GM23338 (cell line): ENCODE results near the gene SMARCA2. TPM values are rescaled to one million over a fixed set of nuclear protein-coding genes. Genes with fewer than 3 reads are reported as not detected.

Experiments
- ATAC-seq: fragments of 200-7000 bp; cut with Tn5 transposase; 3 replicates; pipeline ENCODE4 v1.9.1; 2020
- DNase-seq: peaks from one replicate; pipeline ENCODE4 v3.0.0-alpha.2; 2015; ENCODE audit warnings: low spot score
- H2AFZ ChIP-seq: fragments of 200-600 bp; sonication (generic); 2 replicates; pipeline ENCODE4 v1.8.0; 2016; ENCODE audit warnings: antibody characterized with exemption, mild to moderate bottlenecking, moderate library complexity
- H3F3A ChIP-seq: fragments of 200-600 bp; sonication (generic); replicated peaks from 2 replicates; pipeline ENCODE4 v1.8.0; 2017; ENCODE audit warnings: antibody characterized with exemption, mixed run types, low read depth
- H3K27ac ChIP-seq: fragments of 200-600 bp; sonication (generic); 2 replicates; pipeline ENCODE4 v1.6.1; 2016; ENCODE audit warnings: low read depth
- H3K27me3 ChIP-seq: fragments of 200-600 bp; sonication (generic); 2 replicates; pipeline ENCODE4 v1.8.0; 2016; ENCODE audit warnings: mild to moderate bottlenecking, mixed run types, moderate library complexity; ENCODE audit not compliant: insufficient read depth
- H3K36me3 ChIP-seq: fragments of 200-600 bp; sonication (generic); 2 replicates; pipeline ENCODE4 v1.8.0; 2016; ENCODE audit warnings: mild to moderate bottlenecking; ENCODE audit not compliant: insufficient read depth
- H3K4me1 ChIP-seq: fragments of 200-600 bp; sonication (generic); 2 replicates; pipeline ENCODE4 v1.8.0; 2016; ENCODE audit warnings: mild to moderate bottlenecking, moderate library complexity; ENCODE audit not compliant: insufficient read depth
- H3K4me2 ChIP-seq: fragments of 200-600 bp; sonication (generic); 2 replicates; pipeline ENCODE4 v1.7.1; 2017; ENCODE audit warnings: mixed run types
- H3K4me3 ChIP-seq: fragments of 200-600 bp; sonication (generic); 2 replicates; pipeline ENCODE4 v1.6.1; 2016; ENCODE audit warnings: mixed run types
- H3K79me2 ChIP-seq: fragments of 200-600 bp; sonication (generic); replicated peaks from 2 replicates; pipeline ENCODE4 v1.8.0; 2017; ENCODE audit warnings: mild to moderate bottlenecking; ENCODE audit not compliant: insufficient read depth
- H3K9me2 ChIP-seq: fragments of 200-600 bp; sonication (generic); 2 replicates; pipeline ENCODE4 v1.8.0; 2017; ENCODE audit not compliant: insufficient read depth
- H4K20me1 ChIP-seq: fragments of 200-600 bp; sonication (generic); replicated peaks from 2 replicates; pipeline ENCODE4 v1.8.0; 2017; ENCODE audit warnings: mild to moderate bottlenecking; ENCODE audit not compliant: insufficient read depth
- H3K27ac Mint-ChIP-seq: 2 replicates; pipeline ENCODE4 v1.8.0; 2020; ENCODE audit warnings: inconsistent platforms, mild to moderate bottlenecking, moderate library complexity, mixed read lengths
- H3K27me3 Mint-ChIP-seq: 3 replicates; pipeline ENCODE4 v1.8.0; 2022; ENCODE audit warnings: low read depth, mild to moderate bottlenecking, moderate library complexity, mixed read lengths, inconsistent platforms; ENCODE audit not compliant: insufficient read depth, poor library complexity
- H3K36me3 Mint-ChIP-seq: 3 replicates; pipeline ENCODE4 v1.8.0; 2021; ENCODE audit warnings: low read depth, mild to moderate bottlenecking, inconsistent platforms, moderate library complexity, mixed read lengths
- H3K4me1 Mint-ChIP-seq: 3 replicates; pipeline ENCODE4 v1.8.0; 2020; ENCODE audit warnings: mild to moderate bottlenecking, inconsistent platforms, mixed read lengths
- H3K4me3 Mint-ChIP-seq: 3 replicates; pipeline ENCODE4 v1.8.0; 2021; ENCODE audit warnings: moderate library complexity, mild to moderate bottlenecking, inconsistent platforms, mixed read lengths
- H3K9me3 Mint-ChIP-seq: 3 replicates; pipeline ENCODE4 v1.8.0; 2020; ENCODE audit warnings: moderate library complexity, mild to moderate bottlenecking, inconsistent platforms, mixed read lengths
- CREB1 ChIP-seq: fragments of 250-450 bp; sonication (Bioruptor Pico); IDR thresholded peaks from 2 replicates; pipeline ENCODE4 v1.5.0; 2020; ENCODE audit warnings: low read depth, mild to moderate bottlenecking, moderate library complexity
- JUNB ChIP-seq: IDR thresholded peaks from one replicate; pipeline ENCODE4 v1.6.1; 2016; ENCODE audit warnings: antibody characterized with exemption; ENCODE audit not compliant: unreplicated experiment
- POLR2AphosphoS5 ChIP-seq: IDR thresholded peaks from 2 replicates; pipeline ENCODE4 v1.6.1; 2016; ENCODE audit warnings: antibody characterized with exemption, low read depth
- STAT1 ChIP-seq: IDR thresholded peaks from one replicate; pipeline ENCODE4 v1.6.1; 2016; ENCODE audit warnings: antibody characterized with exemption; ENCODE audit not compliant: unreplicated experiment
- ZNF114 ChIP-seq: fragments of 250-450 bp; sonication (Bioruptor Pico); IDR thresholded peaks from 2 replicates; pipeline ENCODE4 v1.5.0; 2020; ENCODE audit warnings: mild to moderate bottlenecking, moderate library complexity
- ZNF331 ChIP-seq: fragments of 250-450 bp; sonication (Bioruptor Pico); IDR thresholded peaks from 2 replicates; pipeline ENCODE4 v1.5.0; 2020; ENCODE audit warnings: low read depth, mild to moderate bottlenecking, moderate library complexity
- polyA plus RNA-seq: library from polyadenylated mRNA; unstranded; fragments of >200 nt; fragmentation: Nextera tagmentation; extraction: Ambion mirVana; gene quantifications from 2 replicates; pipeline ENCODE4 v1.2.1, GENCODE V29; 2016
- total RNA-seq: library from RNA; depleted of rRNA; stranded (reverse); fragments of >200 nt; shearing (Covaris generic); gene quantifications from 2 replicates; pipeline ENCODE4 v1.2.3, GENCODE V29; 2014
- TF ChIP-seq, protein P1 (sequence below): IDR thresholded peaks from one replicate; pipeline ENCODE4 v1.6.1; 2018; ENCODE audit warnings: antibody characterized with exemption; ENCODE audit not compliant: unreplicated experiment
- TF ChIP-seq, protein P2 (sequence below): IDR thresholded peaks from 2 replicates; pipeline ENCODE4 v1.6.1; 2016; ENCODE audit warnings: antibody characterized with exemption
- TF ChIP-seq, protein P3 (sequence below), 2 experiments: fragments of 200-600 bp in 1 of 2; sonication (generic) in 1 of 2; conservative IDR thresholded peaks; 2 replicates each; pipeline versions ENCODE4 v1.5.1 to v1.6.1; 2016 to 2017; ENCODE audit warnings: antibody characterized with exemption in 2 of 2, low read depth in 2 of 2, mild to moderate bottlenecking in 2 of 2, moderate library complexity in 1 of 2

The SMARCA2 gene
- total and polyA plus RNA-seq, 2 experiments from 2014 or later: 21.7 to 21.9 TPM

DNA sequence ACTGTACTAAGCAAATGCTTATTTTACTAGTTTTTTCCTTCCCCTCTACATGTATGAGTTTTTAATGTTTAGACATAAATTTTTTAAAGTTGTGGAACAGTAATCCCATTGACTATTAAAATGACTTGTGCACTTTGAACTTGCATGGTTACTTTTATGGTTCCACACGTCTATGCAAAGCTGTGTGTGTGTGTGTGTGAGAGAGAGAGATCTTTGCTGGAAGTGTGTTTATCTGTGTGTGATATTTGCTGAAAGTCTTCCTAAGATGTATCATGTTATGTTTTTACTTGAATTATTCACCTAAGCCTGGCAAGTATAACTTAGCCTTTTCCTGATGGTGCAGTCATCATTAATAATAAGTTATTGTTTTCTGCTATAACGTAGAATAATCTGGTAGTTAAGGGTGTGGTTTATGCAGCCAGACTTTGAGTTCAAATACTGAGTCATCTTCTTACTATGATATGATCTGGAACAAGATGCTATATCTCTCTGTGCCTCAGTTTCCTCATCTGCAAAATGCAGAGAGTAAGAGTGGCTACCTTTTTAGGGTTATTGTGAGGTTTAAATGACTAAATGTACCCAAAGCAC is 138.6 kb downstream of the SMARCA2 start (continued):
- TF ChIP-seq, protein P1, sequence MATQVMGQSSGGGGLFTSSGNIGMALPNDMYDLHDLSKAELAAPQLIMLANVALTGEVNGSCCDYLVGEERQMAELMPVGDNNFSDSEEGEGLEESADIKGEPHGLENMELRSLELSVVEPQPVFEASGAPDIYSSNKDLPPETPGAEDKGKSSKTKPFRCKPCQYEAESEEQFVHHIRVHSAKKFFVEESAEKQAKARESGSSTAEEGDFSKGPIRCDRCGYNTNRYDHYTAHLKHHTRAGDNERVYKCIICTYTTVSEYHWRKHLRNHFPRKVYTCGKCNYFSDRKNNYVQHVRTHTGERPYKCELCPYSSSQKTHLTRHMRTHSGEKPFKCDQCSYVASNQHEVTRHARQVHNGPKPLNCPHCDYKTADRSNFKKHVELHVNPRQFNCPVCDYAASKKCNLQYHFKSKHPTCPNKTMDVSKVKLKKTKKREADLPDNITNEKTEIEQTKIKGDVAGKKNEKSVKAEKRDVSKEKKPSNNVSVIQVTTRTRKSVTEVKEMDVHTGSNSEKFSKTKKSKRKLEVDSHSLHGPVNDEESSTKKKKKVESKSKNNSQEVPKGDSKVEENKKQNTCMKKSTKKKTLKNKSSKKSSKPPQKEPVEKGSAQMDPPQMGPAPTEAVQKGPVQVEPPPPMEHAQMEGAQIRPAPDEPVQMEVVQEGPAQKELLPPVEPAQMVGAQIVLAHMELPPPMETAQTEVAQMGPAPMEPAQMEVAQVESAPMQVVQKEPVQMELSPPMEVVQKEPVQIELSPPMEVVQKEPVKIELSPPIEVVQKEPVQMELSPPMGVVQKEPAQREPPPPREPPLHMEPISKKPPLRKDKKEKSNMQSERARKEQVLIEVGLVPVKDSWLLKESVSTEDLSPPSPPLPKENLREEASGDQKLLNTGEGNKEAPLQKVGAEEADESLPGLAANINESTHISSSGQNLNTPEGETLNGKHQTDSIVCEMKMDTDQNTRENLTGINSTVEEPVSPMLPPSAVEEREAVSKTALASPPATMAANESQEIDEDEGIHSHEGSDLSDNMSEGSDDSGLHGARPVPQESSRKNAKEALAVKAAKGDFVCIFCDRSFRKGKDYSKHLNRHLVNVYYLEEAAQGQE: no peak
- TF ChIP-seq, protein P2, sequence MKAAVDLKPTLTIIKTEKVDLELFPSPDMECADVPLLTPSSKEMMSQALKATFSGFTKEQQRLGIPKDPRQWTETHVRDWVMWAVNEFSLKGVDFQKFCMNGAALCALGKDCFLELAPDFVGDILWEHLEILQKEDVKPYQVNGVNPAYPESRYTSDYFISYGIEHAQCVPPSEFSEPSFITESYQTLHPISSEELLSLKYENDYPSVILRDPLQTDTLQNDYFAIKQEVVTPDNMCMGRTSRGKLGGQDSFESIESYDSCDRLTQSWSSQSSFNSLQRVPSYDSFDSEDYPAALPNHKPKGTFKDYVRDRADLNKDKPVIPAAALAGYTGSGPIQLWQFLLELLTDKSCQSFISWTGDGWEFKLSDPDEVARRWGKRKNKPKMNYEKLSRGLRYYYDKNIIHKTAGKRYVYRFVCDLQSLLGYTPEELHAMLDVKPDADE: no peak
- TF ChIP-seq CREB1 (CRISPR knock-in tag): no peak
- no peak for TF ChIP-seq JUNB
- TF ChIP-seq STAT1: no peak

DNA sequence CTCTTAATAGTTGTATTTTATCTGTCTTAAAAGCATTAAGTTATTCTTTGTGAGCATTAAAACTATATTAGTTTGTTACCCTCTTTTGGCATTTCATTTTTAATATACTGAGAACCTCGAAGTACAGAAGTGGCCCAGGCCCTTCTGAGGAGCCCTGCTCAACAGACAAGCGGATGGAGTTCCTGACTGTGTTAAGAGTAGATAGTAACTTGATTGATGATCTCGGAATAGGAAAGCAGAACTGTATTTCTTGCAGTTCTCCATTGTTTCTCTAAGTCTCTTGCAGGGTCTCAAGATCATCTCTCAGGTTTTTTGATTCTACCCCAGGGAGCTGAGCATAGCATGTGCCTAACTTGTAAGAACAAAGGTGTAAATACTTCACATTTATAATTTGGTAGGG is 139.6 kb downstream of the SMARCA2 start:
- H3K79me2 ChIP-seq: no peaks in the 10 kb centered on the region
- H3K9me2 ChIP-seq: 0 out of 2 replicates have a peak, but pooled peaks cover 7% of the 10 kb centered on the region
- Mint-ChIP-seq H3K36me3 (peaks cover 4% of the 10 kb centered on the region; the same call in 2 of the 3 replicates), H3K27me3 (peaks cover under 1% of the 10 kb centered on the region), H3K27ac (no peak overlapping the region), H3K4me3 (no peak overlapping the region), H3K4me1 (peaks cover 36% of the 10 kb centered on the region), H3K9me3 (no peaks in the 10 kb centered on the region)
- peaks cover 23% of the 10 kb centered on the region for H3K4me1 ChIP-seq
- H3K36me3 ChIP-seq: no peaks in the 10 kb centered on the region; the same call in 1 of the 2 replicates
- ATAC-seq: no peak
- no peak overlapping the region for H3K4me3 ChIP-seq
- no peak overlapping the region for H2AFZ ChIP-seq
- peaks cover under 1% of the 10 kb centered on the region; the same call in 1 of the 2 replicates for H3F3A ChIP-seq
- H3K27ac ChIP-seq: no peak overlapping the region
- DNase-seq: no peak
- no peaks in the 10 kb centered on the region for H4K20me1 ChIP-seq
- no peak for TF ChIP-seq STAT1
- no peak for TF ChIP-seq ZNF114 (CRISPR knock-in tag)
- no peak for TF ChIP-seq POLR2AphosphoS5
- no peak for TF ChIP-seq ZNF331 (CRISPR knock-in tag)
- TF ChIP-seq JUNB: no peak
- TF ChIP-seq, protein P3, sequence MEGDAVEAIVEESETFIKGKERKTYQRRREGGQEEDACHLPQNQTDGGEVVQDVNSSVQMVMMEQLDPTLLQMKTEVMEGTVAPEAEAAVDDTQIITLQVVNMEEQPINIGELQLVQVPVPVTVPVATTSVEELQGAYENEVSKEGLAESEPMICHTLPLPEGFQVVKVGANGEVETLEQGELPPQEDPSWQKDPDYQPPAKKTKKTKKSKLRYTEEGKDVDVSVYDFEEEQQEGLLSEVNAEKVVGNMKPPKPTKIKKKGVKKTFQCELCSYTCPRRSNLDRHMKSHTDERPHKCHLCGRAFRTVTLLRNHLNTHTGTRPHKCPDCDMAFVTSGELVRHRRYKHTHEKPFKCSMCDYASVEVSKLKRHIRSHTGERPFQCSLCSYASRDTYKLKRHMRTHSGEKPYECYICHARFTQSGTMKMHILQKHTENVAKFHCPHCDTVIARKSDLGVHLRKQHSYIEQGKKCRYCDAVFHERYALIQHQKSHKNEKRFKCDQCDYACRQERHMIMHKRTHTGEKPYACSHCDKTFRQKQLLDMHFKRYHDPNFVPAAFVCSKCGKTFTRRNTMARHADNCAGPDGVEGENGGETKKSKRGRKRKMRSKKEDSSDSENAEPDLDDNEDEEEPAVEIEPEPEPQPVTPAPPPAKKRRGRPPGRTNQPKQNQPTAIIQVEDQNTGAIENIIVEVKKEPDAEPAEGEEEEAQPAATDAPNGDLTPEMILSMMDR (conservative IDR thresholded peaks at IDR 0.05; ENCODE audit: low read depth in 2 of 2): no peak
- TF ChIP-seq, protein P2: no peak
- H3K27me3 ChIP-seq: no peaks in the 10 kb centered on the region
- H3K4me2 ChIP-seq: no peak overlapping the region
